HS-27A (cell line): ENCODE data around the gene RERE.
"Not testable (repeated sequence)": the region's sequence is repeated elsewhere in the genome, so short reads cannot be mapped to it uniquely, and the experiment has no call there.

Experiments used
- DNase-seq: peaks from one replicate; pipeline ENCODE4 v3.0.0-alpha.2; 2012; ENCODE audit warnings: low read depth, missing footprints

RERE gene

DNA sequence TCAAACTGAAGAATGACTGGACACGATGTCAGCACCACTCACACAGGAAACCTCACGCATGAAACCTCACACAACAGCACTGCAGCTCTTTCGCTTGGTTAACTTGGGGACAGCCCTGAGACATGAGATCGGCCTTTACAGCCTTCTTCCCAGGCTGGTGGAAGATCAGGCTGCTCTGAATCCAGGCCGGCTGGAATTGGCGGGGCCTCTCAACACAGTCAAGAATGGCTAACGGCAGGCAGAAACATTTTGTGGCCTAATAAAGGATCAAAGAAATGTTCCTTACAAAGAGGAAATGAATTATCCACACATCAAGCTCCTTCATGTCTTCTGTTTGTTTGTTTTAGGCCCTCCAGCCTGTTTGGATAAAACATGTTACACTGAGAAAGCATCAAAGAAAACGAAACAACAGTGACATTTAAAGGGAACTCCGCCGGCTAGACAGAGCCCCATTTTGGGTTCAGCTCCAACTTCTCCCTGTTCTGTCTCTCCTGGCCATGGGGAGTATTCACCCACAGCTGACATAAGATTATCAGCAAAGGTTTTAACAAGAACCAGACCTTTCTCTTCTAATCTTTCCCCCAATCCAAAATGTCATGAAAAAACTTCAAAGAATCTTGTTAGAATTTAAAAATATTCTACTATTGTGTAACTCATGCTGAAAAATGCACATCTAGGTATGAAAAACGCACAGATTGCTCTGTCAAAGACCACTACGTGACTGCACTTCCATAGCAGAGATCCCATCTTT lies 368.4 kb downstream of the RERE start:
- no peak for DNase-seq

DNA sequence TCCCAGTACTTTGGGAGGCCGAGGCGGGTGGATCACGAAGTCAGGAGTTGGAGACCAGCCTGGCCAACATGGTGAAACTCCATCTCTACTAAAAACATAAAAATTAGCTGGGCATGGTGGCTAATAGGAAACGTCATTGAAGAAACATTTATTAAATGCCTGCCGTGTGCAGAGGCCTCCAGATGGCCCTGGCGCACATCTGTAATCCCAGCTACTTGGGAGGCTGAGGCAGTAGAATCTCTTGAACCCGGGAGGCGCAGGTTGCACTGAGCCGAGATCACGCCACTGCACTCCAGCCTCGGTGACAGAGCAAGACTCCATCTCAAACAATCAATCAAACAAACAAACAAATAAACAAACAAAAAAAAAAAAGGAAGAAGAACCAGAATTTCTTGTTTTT lies 368.9 kb downstream of the RERE start:
- not testable (repeated sequence) for DNase-seq

DNA sequence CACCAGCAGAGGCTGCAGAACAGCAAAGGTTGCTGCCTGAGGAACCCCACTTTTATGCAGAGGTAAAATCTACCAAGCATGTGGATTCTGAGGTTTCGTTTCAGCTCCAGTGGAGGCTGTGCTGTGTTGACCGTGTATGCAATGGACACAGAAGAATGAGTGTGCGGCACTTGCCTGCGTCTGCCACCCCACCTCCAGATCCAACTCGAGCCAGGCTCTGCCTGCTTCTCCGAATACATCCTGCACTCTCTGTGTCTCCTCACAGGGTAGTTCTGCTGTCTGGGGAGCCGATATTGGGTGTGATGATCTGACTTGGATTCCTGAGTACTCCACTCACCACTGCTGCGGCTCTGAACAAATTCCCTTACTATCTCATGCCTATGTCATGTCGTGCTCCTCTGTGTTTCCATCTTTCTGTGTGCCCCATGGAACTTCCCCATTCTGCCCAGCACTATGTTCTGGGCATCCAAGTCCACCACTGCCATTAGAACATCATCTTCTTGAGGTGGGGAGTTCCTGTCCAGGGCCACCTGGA lies 369.8 kb downstream of the RERE start:
- DNase-seq: no peak

DNA sequence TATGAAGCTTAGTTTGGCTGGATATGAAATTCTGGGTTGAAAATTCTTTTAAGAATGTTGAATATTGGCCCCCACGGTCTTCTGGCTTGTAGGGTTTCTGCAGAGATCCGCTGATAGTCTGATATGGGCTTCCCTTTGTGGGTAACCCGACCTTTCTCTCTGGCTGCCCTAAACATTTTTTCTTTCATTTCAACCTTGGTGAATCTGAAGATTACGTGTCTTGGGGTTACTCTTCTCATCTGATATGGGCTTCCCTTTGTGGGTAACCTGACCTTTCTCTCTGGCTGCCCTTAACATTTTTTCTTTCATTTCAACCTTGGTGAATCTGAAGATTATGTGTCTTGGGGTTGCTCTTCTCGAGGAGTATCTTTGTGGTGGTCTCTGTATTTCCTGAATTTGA lies 371.3 kb downstream of the RERE start:
- DNase-seq: not testable (repeated sequence)

DNA sequence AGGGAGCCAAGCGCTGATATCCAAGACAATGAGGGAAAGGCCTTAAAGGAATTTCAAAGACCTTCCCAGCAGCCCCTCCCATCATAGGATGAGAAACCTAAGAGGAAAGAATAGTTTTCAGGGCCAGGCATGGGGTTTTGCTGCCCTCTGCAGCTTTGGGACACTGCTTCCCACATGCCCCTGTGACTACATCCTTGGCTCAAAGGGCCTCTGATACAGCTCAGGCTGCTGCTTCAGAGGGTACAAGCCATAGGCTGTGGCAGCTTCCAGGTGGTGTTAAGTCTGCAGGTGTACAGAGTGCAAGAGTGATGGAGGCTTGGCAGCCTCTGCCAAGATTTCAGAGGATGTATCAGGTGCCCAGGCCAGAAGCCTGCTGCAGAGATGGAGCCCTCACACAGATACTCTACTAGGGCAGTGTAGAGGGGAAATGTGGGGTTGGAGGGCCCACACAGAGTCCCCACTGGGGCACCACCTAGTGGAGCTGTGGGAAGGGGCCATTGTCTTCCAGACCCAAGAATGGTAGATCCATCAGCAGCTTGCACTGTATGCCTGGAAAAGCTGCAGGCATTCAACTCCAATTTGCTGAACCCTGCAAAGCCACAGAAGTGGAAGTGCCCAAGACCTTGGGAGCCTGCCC lies 373.8 kb downstream of the RERE start:
- DNase-seq: no peak

DNA sequence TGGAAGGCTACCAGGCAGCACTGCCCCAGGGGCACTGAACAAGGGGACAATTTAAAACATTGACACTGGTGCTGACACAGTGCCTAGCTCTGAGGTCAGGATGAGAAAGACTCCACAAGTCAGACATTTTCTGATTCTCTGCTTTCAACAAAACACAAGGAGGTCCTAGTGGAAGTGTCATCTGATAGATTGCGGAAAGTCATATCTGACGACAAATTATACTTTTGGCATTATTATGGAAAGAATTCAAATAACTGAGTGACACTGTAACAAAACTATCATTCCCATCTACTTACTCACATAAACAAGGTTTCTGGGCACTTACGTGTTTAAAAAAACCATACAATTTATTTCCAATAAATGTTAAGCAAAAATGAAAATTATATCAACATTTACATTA lies 376.0 kb downstream of the RERE start:
- no peak for DNase-seq

DNA sequence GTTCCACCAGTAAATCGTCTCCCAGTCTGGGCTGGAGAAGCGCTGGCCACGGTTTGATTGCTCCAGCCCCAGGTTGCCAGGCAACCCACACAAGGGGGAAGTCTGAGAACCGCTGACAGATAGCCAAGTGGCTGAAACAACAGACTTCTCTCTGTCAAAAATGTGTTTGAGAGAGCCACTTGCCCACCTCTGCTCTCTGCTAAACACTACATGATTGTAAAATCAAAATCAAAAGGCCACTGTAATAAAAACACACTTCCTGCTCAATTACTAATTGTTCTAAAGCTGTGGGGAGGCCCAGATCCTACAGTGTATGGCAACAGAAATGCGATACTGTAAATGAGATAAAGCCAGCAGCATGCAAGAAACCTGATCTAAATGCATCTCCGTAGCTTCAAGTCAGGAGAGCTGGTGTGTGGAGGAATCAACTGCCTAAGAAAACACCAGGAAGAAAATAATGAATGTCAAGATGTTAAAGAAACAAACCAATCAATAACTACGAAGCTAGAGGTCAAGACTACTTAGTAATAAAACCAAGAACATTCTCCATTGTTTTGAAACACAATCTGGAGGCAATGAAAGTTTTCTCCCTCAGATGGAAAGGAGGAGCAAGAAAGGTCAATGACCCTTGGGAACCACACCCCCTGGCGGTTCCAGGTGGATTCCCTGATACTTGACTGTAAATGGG lies 378.3 kb downstream of the RERE start:
- DNase-seq: no peak

DNA sequence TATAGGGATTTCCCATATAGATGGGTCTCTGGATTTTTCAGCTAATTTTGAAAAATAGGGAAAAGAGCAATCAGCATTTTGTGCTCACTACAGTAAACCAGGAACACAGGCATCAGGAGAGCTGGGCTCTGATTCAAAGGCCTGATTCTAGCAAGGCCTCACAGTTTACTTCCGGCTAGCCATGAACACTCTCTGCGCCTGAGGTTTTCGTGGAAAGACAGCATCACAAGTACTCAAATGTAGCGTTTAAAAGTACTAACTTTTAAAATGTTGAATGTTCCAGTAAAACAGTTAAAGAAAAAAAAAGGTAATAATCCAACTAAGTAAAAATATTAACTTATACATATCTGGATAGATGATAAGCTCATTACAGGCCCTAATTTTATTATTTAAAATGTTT lies 379.0 kb downstream of the RERE start:
- DNase-seq: no peak

DNA sequence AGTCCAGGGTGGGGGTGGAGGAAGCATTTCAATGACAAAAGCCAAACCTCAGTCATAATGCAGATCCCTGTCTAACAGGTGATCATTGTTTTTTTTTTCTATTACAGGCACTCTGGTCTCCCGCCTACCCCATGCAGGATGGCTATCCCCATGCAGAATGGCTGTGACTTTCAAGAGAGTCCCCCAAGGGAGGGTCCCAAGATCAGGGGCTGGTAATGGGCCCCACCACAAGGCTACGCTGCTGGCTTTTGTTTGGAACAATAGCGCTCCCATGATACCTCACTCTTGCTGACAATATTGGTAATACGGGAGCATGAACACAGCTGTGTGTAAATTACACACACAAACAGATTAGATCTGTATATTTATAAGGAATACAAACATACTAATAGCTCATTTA lies 380.1 kb downstream of the RERE start:
- no peak for DNase-seq

DNA sequence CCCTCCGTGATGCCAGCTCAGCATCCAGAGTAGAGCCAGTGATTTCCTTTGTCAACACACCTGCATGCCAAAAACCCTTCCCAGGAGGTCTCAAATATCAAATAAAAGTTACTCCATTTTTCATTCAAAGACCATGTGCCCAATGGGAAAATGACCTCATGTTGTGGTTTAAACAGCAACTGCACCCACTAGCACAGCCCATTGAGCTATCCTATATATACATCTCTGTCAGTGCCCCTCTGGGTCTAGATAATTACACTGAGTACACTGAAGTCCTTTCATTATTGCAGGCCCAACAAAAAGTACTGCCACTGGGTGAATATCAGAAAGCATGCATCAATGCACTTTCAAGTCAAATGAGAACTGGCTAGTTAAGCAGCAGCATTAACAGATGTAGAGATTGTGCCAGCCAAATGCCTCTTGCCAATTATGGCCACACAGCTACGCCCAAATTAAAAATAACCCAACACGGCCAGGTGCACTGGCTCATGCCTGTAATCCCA lies 381.8 kb downstream of the RERE start:
- no peak for DNase-seq

DNA sequence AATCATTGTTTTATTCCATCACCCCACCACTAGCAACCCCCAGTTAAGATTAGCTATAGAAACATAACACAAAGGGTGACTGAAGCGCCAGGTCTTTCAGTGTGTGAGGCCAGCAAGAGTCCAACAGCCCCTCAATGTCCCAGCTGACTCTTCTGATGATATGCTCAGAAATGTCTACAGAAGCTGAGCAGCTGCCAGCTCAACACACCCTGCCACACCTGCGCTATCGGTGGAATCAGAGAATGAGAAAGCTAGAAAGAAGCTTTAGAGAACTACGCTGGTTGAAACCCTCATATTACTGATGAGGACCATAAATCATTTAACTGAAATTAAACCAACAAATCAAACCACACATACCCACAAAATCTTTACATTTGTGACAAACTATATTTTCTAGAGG lies 383.3 kb downstream of the RERE start:
- no peak for DNase-seq

DNA sequence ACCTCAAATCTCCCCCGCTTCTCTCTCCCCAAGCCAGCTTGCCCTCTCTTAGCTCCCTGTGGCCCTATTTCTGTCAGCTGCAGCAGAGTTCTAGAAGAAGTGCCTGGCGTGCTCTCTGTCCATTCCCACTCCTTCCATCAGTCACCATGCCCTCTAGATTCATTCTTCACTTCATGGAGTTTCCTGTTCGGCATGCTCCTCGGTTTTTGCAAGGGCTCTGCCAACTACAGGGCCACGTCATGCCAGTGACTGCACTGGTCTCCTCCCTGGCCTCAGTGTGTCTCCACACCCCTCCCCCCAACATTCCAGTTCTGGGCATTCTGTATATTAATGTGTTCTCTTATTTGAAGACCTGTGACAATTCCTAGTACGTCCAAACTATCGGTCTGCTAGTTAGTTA lies 385.7 kb downstream of the RERE start:
- no peak for DNase-seq

DNA sequence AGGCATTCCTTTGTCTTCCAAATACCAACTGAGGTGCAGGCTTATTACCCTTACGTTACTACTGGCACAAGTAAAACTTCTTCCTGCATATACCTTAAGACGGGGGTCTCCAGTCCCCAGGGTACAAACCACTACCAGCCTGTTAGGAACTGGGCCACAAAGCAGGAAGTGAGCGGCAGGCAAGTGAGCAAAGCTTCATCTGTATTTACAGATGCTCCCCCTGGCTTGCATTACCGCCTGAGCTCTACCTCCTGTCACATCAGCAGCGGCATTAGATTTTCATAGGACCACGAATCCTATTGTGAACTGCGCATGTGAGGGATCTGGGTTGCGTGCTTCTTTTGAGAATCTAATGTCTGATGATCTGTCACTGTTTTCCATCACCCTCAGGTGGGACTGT lies 386.4 kb downstream of the RERE start:
- DNase-seq: no peak

DNA sequence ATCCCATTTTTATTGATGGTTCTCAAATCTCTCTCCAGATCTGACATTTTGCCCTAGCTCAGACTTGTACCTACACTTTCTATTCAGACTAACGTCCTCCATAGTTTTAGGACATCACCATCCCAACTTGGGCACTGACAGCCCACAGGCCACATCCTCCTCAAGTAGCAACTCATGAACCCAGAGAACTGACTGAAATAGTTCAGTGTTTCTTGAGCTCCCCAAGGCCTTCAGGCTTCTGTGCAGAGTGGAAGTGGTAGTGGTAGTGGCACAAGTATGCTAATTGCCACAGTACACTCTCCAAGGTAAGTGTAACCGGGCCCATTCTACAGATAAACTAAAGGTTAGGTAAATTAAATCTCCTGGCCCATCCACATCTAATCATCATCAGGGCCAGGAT lies 387.0 kb downstream of the RERE start:
- DNase-seq: no peak

DNA sequence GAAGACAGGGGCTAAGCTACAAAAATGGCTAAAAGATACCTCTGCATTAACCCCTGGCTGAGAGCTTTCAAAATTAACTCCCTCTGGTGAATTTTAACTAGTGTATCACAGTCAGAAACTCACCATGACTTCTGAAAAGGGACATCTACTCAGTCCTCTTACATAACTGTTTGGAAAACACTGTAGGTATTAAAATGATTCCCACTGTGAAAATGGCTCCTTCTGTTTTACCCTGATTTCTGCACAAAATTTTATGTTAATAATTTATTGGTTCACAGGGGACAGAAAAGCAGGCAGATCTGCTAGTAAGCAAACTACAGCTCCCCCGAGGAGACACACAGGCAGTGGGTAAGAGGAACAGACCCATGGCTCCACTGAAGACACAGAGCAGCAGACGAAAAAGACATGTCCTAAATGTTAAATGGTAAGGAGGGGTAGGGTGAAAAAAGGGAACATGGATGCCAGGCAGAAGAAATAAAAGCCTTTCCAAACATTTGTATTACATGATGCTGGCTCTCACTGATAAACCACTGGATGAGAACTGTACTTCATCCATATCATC lies 387.8 kb downstream of the RERE start:
- DNase-seq: no peak

DNA sequence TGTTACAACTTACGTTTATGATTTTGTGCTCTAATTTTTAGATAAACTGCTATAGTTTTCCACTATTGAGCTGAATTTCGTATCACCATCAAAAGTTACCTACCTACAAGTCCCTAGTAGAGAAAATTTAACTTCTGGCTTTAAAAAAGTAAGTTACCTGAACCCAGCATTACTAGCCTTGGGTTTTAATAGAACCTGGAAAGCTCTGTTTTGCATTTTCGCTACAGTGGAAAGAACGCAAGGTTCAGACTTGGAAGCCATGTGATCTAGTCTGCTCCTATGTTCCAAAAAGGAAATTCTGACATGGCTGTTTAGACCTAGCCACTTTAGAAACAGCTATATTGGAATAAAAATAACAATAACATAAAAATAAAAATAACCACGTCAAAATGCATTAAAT lies 389.0 kb downstream of the RERE start:
- DNase-seq: no peak

DNA sequence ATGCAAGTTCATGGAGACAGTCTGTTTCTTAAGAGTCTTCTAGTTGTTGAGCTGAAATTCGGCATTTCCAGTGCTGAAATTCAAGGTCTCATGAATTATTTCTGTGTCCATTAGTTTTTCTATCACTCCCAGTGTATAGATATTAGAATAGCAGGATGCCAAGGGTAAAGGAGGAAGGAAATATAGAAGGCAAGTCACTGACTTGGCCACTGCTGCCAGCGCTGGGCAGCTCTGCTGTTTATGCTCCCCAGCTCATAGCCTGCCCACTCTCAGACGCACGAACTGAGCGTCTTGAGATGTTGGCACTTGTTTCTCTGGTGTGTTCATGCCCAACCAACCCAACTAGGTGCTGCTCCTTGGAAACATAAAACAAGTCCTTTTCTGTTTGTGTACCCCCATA lies 389.5 kb downstream of the RERE start:
- DNase-seq: no peak

DNA sequence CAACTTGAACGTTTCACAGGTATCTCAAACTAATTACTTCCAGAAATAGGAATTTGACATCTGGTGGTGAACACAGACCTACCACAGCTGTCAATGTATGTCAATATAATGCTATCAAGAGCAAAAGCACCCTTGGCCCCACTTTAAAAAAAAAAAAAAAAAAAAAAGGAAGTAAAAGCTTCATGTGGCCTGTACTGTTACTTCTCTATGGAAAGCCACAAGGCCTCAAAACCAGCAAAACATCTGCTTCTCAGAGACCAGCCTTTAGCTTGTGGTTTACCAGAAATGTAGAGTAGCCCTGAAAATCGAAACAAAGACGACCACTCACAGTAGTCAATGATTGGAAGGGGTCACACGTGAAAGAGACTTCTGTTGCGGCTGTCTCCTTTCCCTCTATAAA lies 389.9 kb downstream of the RERE start:
- no peak for DNase-seq

DNA sequence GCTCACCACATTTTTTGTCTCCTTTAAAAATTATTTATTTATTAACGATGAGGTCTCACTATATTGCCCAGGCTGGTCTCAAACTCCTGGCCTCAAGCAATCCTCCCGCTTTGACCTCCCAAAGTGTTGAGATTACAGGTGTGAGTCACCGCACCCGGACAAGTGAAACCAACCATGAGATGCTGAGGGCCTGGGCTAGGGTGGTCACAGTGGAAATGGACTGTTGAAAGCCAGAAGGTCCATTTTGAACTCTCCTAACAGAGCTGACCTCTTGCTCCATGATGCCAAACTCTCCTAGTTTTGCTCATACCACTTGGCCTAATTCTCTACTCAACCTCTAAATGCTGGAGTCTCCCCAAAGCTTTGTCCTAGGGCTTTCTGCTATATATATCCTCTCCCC lies 390.4 kb downstream of the RERE start:
- no peak for DNase-seq

DNA sequence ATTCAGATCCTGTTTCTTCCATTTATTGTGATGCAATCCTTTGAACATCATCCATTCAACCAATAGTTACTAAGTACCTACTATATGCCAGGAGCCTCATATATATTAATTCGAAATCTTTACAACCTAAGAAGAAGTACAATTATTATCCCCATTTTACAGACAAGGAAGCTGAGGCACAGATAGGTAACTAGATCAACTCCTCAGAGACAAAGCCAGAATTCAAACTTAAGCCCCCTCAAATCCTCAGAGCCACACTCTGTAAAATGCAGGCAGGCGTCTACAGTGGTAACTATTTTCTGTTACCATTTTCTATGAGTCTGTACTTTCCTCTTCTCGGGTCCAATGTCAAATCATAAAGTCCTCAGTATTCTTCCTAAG lies 391.7 kb downstream of the RERE start:
- DNase-seq: no peak

DNA sequence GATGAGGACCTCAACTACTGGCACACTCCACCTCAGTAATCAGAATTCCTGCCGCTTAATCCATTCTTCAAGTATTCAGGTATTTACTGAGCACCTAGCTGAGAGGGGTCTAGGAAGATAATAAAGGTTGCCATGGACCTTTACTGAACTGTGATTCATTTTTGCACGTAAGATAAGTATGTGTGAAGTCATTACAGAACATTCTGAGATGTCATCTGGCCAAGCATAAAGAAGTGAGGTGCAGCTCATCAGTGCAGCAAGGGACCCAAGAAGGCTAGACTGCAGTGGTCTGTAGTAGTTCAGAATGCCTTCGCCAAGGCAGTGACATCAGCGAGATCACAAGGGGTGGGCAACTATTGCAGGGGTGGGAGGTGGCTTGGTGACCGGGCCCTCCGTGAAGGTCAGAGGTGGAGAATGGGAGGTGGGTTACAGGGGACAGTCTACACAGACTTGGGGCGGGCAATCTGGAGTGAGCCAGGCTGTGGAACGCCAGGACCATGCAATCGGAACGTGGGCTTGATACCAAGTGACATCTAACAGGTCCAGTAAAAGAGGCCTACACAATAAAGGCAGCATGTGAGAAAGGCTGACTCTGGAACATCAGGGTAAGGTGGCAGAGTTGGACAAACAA lies 392.2 kb downstream of the RERE start:
- no peak for DNase-seq

DNA sequence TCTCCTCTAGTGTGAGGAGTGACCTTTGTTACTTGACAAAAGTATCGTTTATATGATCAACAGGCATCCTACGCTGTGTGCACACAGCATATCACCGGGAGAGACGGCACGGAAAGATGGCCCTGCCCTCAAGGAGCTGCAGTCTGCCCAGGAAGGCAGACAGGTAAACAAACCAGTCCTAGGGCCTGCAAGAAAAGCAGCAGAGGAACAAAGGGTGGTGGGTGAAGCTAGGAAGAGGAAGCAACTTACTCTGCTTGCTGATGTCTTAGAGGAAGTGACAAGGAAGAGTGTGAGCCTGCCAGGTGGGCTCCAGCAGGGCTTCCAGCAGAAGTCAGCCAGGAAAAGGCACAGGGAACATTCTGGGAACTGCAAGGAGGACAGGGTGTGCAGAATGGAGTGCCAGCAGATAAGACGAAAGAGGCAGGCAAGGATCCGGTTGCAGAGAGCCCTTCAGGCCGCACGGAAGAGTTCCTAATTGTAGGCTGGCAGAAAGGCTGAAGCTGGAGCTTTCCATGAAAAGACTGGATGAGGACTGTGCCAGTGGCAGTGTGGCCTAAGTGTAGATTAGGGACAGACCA lies 392.8 kb downstream of the RERE start:
- DNase-seq: no peak
